ENCODE results near the gene OTOF. TPM values are rescaled to one million over a fixed set of nuclear protein-coding genes. Genes with fewer than 3 reads are reported as not detected.

OTOF gene
- total and polyA plus RNA-seq, 12 donors = 0.03 to 0.25 (median 0.08) TPM; not detected in 8

- H3K4me1 ChIP-seq = peaks cover 0 to 22% (median 0%) of the 10 kb centered on the region in 9 donors
- no peak for TF ChIP-seq CTCF (IDR thresholded peaks at IDR 0.05)
- ATAC-seq = no peak
- H3K27me3 ChIP-seq = no peaks in the 10 kb centered on the region
- no peaks in the 10 kb centered on the region for H3K36me3 ChIP-seq
- H3K27ac ChIP-seq = no peak overlapping the region
- 80 to 86% methylated on average over 15 of the region's 15 CpGs for WGBS, 2 donors
- DNase-seq = no peak
- no peak overlapping the region for H3K4me3 ChIP-seq
- H3K9me3 ChIP-seq = no peaks in the 10 kb centered on the region
- intact Hi-C loops (cut with DNase I) = no loop called here
Measured at GRCh38 chr2:26459991-26460612, 17.8 kb downstream of the OTOF start.

GRCh38 chr2:26458365-26459042 lies 19.4 kb downstream of the OTOF start:
- ATAC-seq (no peak), DNase-seq (no peak)
- intact Hi-C loops (cut with DNase I) = no loop called here
- Histone ChIP-seq H3K36me3 (no peaks in the 10 kb centered on the region), H3K27ac (no peak overlapping the region), H3K9me3 (no peaks in the 10 kb centered on the region), H3K4me3 (no peak overlapping the region), H3K27me3 (no peaks in the 10 kb centered on the region), H3K4me1 (peaks cover 0 to 22% (median 0%) of the 10 kb centered on the region in 9 donors)
- no peak for TF ChIP-seq CTCF (IDR thresholded peaks at IDR 0.05)
- WGBS, 2 donors = 89 to 90% methylated on average over 14 of the region's 14 CpGs

- DNase-seq = no peak
- no peaks in the 10 kb centered on the region for H3K9me3 ChIP-seq
- no peaks in the 10 kb centered on the region for H3K27me3 ChIP-seq
- no peaks in the 10 kb centered on the region for H3K36me3 ChIP-seq
- WGBS, 2 donors = 79 to 89% methylated on average over 19 of the region's 19 CpGs
- H3K27ac ChIP-seq = no peak overlapping the region
- no peak overlapping the region for H3K4me3 ChIP-seq
- intact Hi-C loops (cut with DNase I) = no loop called here
- TF ChIP-seq CTCF (IDR thresholded peaks at IDR 0.05) = no peak
- H3K4me1 ChIP-seq = peaks cover 0 to 22% (median 0%) of the 10 kb centered on the region in 9 donors
- no peak for ATAC-seq
Measured at GRCh38 chr2:26457695-26458364, 20.1 kb downstream of the OTOF start.

GRCh38 chr2:26457251-26457666 lies 20.7 kb downstream of the OTOF start:
- Histone ChIP-seq H3K4me3 (no peak overlapping the region), H3K27ac (no peak overlapping the region), H3K9me3 (no peaks in the 10 kb centered on the region), H3K36me3 (no peaks in the 10 kb centered on the region), H3K27me3 (no peaks in the 10 kb centered on the region), H3K4me1 (peaks cover 0 to 22% (median 0%) of the 10 kb centered on the region in 9 donors)
- TF ChIP-seq CTCF (IDR thresholded peaks at IDR 0.05) = no peak
- ATAC-seq (no peak), DNase-seq (no peak)
- intact Hi-C loops (cut with DNase I) = no loop called here
- WGBS, 2 donors = 79 to 82% methylated on average over 11 of the region's 11 CpGs
